NCI-H1092 (cell line): ENCODE results near the gene OR4C16.

Experiments
- DNase-seq: peaks from one replicate; lab custom pipeline; 2025; lab: John Stamatoyannopoulos, UW

OR4C16 gene

DNA sequence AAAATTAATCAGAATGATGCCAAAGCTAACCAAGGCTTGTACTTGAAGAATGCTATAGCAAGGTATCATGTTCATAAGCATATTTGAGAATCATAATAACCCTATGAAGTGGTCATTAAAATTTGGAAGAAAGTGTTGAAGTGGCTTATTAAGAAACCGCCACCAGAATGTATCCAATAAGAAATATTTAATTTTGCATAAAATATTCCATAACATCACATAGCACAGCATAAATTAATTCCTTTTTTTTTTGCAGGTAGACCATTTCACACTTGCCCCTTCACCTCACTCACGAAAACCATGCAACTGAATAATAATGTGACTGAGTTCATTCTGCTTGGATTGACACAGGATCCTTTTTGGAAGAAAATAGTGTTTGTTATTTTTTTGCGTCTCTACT lies at the start of gene OR4C16:
TSS of gene OR4C16 (plus strand) at position 301 of the 400 bp plus-strand sequence. CDS start at position 301, 0 bp downstream.
- no peak for DNase-seq

- no peak for DNase-seq
These were observed 17.8 kb upstream of the OR4C16 start, which contains the start of gene OR4C15 for GRCh38 chr11:55554169-55554568. Gene OR4C15 (plus strand): TSS chr11:55554469. CDS start chr11:55554469, 0 bp downstream.

DNA sequence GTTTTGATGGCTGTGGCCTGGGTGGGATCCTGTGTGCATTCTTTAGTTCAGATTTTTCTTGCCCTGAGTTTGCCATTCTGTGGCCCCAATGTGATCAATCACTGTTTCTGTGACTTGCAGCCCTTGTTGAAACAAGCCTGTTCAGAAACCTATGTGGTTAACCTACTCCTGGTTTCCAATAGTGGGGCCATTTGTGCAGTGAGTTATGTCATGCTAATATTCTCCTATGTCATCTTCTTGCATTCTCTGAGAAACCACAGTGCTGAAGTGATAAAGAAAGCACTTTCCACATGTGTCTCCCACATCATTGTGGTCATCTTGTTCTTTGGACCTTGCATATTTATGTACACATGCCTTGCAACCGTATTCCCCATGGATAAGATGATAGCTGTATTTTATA lies 620 bp downstream of the OR4C16 start:
- DNase-seq = no peak

DNA sequence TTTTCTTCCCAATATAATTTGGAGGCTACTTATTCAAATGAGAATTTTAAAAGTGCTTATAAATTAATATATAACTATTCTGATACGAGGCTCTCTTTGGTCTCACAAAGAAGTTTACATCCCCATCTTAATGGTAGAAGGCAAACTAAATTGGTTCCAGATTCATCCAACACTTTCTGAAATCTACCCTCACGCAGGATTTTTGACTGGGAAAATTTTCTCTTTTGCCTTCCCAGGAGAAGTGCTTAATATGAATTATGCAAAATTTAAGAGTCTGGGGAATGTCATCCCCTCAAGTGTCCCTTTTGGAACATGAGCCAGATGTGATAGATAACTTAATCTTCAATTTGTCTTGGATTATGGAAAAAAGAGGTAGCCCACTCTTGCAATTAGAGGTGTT lies 35.6 kb downstream of the OR4C16 start, which contains the start of gene OR4C11:
TSS of gene OR4C11 (minus strand) at position 101 of the 400 bp plus-strand sequence. CDS start 3,272 bp downstream, outside the sequence.
- no peak for DNase-seq
